ENCODE results near the gene ABHD2.

GRCh38 chr15:89083246-89083645, 5.0 kb upstream of the ABHD2 start:
- no peak for TF ChIP-seq GTF2F1 (IDR thresholded peaks at IDR 0.05; ENCODE audit: low read depth, low read length)
- TF ChIP-seq RFX5 (IDR thresholded peaks at IDR 0.05; ENCODE audit: low read depth, low read length) = no peak
- TF ChIP-seq POLR2AphosphoS5 (IDR thresholded peaks at IDR 0.05; ENCODE audit: control insufficient read depth, insufficient read depth, low read depth, low read length) = no peak
- TF ChIP-seq E2F4 (CRISPR knock-in tag; IDR thresholded peaks at IDR 0.05; ENCODE audit: low read depth) = no peak
- no peak for TF ChIP-seq NR2C2 (CRISPR knock-in tag; IDR thresholded peaks at IDR 0.05)
- no peak for TF ChIP-seq NR2C2 (tag; IDR thresholded peaks at IDR 0.05)
- TF ChIP-seq, protein P1, sequence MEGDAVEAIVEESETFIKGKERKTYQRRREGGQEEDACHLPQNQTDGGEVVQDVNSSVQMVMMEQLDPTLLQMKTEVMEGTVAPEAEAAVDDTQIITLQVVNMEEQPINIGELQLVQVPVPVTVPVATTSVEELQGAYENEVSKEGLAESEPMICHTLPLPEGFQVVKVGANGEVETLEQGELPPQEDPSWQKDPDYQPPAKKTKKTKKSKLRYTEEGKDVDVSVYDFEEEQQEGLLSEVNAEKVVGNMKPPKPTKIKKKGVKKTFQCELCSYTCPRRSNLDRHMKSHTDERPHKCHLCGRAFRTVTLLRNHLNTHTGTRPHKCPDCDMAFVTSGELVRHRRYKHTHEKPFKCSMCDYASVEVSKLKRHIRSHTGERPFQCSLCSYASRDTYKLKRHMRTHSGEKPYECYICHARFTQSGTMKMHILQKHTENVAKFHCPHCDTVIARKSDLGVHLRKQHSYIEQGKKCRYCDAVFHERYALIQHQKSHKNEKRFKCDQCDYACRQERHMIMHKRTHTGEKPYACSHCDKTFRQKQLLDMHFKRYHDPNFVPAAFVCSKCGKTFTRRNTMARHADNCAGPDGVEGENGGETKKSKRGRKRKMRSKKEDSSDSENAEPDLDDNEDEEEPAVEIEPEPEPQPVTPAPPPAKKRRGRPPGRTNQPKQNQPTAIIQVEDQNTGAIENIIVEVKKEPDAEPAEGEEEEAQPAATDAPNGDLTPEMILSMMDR (IDR thresholded peaks at IDR 0.05 in 2 of 3, conservative IDR thresholded peaks at IDR 0.05 in 1 of 3; ENCODE audit: insufficient read depth in 2 of 3, low read depth in 1 of 3, low read length in 3 of 3) = no peak
